GM21737 (cell line): ENCODE results near the gene C5orf24.
"Not testable (repeated sequence)": the region's sequence is repeated elsewhere in the genome, so short reads cannot be mapped to it uniquely, and the experiment has no call there.

Experiments
- ATAC-seq: cut with Tn5 transposase; IDR thresholded peaks from one replicate; pipeline ENCODE4 v1.9.1; 2021; ENCODE audit warnings: mild to moderate bottlenecking, moderate library complexity; ENCODE audit not compliant: unreplicated experiment

The C5orf24 gene

DNA sequence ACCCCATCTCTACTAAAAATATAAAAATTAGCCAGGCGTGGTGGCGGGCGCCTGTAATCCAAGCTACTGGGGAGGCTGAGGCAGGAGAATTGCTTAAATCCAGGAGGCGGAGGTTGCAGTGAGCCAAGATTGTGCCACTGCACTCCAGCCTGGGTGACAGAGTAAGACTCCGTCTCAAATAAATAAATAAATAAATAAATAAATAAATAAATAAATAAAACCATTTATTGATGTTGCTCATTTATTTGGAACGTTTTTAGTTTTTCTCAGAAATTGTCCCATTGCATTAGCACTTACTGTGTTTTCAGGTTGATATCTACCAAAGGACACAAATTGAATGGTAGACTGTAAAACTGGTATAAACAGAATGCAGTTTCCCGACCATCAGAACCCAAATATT, 10.7 kb downstream of the C5orf24 start:
- not testable (repeated sequence) for ATAC-seq

DNA sequence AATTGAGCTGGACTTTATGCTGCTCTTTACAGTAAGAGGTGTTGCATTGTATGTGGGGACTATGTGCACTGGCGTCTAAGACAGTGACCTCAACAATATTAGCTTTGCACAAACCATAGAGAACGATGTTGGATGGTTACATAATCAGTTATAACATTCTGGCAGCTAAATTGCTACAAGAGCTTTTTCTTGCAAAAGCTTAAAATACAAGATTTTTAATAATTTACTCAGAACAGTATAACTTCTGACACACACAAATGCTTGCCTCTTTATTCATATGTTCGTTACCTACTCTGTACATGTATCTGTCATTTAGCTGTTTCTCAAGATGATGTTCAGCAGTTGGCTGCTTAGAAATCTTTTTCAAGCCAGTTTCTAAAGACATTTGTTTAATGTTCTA, 11.6 kb downstream of the C5orf24 start:
- no peak for ATAC-seq

DNA sequence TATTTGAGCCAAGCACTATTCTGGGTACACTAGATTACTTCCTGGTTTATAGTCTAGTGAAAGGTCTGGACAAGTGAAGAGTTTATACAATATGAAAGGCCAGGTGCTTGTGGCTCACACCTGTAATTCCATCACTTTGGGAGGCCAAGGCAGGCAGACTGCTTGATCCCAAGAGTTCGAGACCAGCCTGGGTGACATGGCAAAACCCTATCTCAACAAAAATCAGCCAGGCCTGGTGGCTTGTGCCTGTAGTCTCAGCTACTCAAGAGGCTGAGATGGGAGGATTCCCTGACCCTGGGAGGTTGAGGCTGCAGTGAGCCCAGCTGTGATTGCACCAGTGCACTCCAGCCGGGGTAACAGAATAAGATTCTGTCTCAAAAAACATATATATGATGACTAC, 18.9 kb downstream of the C5orf24 start:
- ATAC-seq: no peak

DNA sequence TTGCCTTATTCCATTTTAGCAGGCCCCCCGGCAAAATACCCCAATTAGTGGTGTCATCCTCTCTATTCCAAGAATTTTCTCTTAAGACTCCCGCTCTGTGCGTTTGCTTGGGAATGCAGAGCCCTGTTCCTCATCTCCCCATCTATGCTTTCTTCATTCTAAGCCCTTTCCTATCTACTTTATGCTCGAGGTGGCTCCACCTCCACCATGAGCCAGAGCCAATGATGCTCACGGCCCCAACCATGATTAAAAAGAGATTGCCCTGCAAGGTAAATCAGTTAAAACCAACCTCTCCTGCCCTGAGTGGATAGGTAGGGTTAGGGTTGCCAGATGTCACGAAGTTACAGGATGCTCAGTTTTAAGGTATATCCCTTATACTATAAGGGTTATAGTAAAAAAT, 27.7 kb downstream of the C5orf24 start:
- no peak for ATAC-seq

DNA sequence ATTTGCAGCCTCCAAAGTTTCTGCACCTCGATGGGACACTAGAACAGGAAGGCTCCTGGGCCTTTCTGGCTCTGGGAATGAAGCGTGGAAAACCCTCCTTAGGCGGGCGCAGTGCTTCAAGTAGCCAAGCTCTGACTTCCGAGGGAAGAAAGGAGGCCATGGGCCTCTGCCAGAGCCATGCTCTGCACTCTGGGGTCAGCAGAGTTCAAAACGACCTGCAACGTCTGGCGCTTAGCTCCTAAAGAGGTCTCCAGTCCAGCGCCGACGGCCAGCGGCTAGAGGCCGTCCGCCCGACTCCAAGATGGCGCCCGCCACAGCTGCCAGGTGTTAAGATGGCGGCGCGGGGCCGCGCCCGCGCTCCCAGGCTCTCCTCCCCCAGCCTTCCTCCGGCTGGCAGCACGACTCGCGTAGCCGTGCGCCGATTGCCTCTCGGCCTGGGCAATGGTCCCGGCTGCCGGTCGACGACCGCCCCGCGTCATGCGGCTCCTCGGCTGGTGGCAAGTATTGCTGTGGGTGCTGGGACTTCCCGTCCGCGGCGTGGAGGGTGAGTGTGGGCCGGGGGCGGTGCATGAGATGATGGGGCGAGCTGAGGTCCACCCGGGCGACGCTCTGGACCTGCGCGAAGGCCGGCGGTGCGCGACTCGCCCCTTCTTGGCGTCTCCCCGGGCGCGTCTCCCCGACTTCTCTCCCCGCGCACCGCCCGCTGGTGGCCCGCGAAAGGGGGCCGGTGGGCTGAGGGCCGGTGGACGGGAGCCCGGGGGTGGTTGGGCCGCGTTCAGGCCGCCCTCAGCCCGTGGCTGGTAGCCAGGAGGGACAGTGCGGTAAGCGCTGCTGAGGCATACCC, 28.4 kb downstream of the C5orf24 start, which contains the start of gene TXNDC15:
Gene TXNDC15, plus strand, starts transcription at position 385 of the 844 bp plus-strand sequence. Its CDS starts 57 bp downstream, at position 442.
- ATAC-seq: peak; percentile 77

DNA sequence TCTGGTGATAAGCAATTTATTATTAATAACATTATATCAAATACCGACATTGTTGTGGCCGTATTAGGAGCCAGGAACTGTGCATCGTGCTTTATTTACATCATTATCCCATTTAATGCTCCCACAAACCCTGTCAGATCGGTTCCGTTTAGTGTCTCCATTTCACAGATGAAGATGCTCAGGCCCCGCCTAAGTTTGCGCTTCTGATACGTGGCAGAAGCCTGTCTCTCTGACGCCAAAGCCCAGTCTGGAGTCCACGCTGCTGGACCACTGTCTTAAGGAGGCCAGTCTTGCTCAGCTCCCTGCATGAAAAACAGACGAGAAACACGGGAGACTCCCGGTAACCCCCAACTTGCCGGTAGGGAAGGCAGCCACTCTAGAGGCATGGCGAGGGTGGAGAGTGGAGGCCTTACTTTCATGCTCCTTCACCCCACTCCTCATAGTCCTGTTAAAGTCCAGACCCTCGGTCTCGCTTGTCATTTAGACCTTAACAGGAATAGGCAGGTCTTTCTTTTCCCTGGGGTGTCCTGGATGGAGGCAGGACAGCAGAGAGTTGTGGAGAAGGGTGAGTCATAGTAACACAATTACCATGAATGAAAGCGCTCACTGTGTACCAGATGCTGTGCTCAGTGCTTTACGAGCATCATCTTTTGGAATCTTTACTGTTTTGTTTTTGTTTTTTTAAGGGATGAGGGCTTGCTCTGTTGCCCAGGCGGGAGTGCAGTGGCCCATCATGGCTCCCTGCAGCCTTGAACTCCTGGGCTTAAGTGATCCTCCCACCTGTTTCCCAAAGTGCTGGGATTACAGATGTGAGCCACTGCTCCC, 29.3 kb downstream of the C5orf24 start:
- ATAC-seq: no peak

DNA sequence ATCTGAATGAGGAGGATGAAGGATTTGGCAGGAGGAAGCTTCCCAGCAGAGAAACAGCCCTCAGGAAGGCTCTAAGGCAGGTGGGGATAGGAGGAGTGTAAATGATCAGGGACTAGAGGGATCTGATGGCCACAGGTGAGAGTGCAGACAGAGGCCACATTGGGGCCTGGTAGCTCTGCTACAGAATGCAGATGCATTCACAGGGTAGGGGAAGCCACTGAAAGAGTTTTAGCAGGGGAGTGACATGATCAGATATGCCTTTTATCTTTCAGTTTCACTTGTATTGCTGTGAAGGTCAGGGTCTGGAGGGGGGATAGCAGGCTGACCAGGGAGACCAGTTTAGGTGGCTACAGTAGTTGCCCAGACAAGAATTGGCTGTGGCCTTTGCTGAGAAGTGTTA, 31.4 kb downstream of the C5orf24 start:
- peak; percentile 40 for ATAC-seq

DNA sequence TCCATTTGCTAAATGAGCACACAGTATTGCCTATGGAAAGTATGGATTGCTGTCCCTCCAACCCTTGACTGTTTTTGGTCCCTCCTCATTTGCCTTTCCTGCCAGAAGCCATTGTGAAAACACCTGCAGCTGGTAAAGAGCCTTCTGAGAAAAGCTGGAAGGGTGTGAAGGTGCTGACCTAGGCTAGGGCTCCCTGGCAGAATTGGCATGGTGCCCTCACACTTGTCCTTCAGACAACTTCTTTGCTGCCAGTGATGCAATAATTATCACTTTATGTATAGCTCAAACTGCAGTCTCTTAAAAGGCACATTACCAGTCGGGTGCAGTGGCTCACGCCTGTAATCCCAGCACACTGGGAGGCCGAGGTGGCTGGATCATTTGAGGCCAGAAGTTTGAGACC, 32.6 kb downstream of the C5orf24 start:
- ATAC-seq: no peak

DNA sequence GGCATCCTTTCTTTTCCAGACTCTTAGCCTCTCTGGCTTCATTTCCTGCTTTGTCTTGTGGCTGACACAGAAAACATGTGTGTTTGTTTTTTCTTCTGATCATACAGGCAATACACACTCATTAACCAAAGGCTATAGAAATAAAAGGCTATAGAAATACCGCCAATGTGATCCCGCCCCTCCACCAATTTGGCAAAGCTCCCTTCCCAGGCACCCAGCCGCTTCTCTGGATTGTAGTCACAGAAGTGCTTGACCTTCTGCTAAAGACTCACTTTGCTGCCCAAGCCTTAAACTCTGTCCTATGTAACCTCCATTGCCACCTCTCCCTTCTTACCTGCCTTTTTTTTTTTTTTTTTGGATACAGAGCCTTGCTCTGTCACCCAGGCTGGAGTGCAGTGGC, 33.7 kb downstream of the C5orf24 start:
- ATAC-seq: no peak

DNA sequence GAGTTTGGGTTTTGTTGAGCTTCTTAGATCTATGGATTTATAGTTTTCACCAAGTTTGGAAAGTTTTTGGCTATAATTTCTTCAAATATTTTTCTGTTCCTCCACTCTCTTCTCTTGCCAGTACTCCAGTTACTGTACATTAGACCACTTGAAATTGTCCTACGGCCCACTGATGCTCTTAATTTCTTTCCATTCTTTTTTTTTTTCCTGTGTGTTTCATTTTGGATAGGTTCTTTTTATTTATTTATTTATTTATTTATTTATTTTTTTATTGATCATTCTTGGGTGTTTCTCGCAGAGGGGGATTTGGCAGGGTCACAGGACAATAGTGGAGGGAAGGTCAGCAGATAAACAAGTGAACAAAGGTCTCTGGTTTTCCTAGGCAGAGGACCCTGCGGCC, 35.2 kb downstream of the C5orf24 start:
- not testable (repeated sequence) for ATAC-seq

DNA sequence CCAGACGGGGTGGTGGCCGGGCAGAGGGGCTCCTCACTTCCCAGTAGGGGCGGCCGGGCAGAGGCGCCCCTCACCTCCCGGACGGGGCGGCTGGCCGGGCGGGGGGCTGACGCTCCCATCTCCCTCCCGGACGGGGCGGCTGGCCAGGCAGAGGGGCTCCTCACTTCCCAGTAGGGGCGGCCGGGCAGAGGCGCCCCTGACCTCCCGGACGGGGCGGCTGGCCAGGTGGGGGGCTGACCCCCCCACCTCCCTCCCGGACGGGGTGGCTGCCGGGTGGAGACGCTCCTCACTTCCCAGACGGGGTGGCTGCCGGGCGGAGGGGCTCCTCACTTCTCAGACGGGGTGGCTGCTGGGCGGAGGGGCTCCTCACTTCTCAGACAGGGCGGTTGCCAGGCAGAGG, 35.9 kb downstream of the C5orf24 start:
- ATAC-seq: not testable (repeated sequence)

DNA sequence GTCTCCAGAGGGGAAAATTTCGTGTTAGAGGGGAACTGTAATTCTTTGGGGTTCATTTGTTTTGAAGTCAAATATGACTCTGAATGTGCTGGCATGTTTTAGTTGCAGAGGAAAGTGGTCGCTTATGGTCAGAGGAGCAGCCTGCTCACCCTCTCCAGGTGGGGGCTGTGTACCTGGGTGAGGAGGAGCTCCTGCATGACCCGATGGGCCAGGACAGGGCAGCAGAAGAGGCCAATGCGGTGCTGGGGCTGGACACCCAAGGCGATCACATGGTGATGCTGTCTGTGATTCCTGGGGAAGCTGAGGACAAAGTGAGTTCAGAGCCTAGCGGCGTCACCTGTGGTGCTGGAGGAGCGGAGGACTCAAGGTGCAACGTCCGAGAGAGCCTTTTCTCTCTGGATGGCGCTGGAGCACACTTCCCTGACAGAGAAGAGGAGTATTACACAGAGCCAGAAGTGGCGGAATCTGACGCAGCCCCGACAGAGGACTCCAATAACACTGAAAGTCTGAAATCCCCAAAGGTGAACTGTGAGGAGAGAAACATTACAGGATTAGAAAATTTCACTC, 41.9 kb downstream of the C5orf24 start:
- no peak for ATAC-seq

DNA sequence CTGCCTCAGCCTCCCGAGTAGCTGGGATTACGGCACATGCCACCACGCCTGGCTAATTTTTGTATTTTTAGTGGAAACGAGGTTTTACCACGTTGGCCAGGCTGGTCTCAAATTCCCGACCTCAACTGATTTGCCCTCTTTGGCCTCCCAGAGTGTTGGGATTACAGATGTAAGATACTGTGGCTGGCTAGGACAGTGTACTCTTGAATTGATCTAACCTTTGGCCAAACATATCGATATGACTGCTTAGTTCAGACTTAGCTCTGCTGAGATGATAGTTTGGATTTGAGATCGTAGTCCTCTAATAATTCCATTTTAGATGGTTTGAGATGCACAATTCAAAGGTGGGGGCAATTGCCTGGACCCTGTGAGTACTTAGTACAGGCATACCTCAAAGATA, 43.6 kb downstream of the C5orf24 start:
- no peak for ATAC-seq

DNA sequence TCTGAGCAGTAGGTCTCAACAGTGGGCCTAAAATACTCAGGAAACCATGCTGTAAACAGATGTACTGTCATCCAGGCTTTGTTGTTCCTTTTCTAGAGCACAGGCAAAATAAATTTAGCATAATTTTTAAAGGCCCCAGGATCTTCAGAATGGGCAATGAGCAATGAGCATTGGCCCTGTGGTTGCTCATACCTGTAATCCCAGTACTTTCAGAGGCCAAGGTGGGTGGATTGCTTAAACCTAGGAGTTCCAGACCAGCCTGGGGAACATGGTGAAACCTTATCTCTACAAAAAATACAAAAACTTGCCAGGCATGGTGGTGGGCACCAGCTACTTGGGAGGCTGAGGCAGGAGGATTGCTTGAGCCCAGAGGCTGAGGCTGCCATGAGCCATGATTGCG, 45.7 kb downstream of the C5orf24 start:
- no peak for ATAC-seq

DNA sequence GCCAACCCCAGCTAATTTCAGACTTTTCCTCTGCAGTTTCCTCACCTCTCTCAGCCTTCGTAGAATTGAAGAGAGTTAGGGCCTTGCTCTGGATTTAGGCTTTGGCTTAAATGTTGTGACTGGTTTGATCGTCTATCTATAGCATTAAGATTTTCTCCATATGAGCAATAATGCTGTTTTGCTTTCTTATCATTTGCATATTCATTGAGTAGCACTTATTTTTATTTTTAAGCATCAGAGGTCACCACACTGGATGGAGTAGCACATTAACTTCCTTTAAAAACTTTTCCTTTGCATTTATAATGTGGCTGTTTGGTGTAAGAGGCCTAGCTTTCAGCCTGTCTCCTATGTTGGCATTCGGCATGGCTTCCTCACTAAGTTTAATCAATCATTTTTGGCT, 46.5 kb downstream of the C5orf24 start:
- ATAC-seq: no peak

DNA sequence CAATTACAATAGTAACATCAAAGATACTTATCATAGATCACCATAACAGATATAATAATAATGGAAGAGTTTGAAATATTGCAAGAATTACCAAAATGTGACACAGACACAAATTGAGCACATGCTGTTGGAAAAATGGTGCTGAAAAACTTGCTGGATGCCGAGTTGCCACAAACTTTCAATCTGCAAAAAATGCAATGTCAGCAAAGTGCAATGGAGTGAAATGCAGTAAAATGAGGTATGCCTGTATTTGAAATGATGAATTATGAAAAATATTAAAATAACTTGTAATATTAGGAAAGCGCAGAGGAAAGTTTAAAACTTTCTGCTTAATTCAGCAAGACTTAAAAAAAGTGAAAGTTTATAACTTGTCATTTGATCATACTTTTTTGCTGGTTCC, 47.2 kb downstream of the C5orf24 start:
- no peak for ATAC-seq

DNA sequence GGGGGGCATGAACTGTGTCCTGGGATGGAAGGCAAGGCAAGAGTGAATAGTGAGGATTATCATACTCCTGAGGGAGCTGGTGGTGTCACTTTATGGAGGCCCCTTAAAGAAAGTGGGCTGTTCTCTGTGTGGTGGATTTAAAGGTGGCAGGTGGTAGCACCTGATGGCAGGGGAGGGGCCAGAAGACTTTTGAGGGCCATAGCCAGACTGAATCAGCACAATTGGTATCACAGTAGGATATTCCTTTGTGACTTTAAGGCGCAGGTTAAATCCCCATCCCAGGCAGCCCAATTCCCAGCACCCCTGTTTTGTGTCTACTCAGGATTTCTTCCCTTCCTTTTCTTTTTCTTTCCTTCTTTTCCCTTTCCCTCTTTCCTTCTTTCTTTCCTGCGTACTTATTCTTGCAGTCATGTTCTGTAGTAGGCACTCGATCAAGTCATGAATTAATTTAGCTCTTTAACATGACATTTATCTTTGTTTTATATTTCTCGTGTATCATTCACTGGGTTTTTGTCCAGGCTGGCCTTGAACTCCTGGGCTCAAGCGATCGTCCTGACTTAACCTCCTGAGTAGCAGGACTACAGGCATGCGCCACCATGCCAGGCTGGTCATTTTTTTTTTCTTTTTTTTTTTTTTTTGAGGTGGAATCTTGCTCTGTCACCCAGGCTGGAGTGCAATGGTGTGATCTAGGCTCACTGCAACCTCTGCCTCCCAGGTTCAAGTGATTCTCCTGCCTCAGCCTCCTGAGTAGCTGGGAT, 48.2 kb downstream of the C5orf24 start:
- ATAC-seq: no peak

DNA sequence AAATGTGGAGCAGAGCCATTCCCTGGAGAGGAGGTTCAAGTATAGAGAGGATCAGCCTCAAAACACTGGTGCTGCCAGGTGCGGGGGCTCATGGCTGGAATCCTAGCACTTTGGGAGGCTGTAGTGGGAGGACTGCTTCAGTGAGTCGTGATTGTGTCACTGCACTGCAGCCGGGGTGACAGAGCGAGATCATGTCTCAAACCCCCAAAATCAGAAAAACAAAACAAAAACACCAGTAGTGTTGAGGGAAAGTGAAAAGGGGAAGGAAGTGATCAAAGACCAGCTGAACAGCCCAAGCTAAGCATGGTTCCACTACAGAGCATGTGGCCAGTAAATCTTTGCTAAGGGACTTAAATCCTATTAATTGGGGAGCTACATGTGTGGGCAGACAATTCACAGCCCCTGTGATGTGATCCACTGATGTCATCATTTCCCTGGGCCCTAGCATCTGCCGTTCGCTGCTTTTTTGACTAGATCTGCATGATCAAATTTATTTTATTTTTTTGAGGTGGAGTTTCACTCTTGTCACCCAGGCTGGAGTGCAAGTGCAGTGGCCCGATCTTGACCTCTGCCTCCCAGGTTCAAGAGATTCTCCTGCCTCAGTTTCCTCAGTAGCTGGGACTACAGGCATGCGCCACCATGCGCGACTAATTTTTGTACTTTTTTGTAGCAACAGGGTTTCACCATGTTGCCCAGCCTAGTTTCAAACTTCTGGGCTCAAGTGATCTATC, 56.5 kb downstream of the C5orf24 start:
- peak; percentile 25 for ATAC-seq

DNA sequence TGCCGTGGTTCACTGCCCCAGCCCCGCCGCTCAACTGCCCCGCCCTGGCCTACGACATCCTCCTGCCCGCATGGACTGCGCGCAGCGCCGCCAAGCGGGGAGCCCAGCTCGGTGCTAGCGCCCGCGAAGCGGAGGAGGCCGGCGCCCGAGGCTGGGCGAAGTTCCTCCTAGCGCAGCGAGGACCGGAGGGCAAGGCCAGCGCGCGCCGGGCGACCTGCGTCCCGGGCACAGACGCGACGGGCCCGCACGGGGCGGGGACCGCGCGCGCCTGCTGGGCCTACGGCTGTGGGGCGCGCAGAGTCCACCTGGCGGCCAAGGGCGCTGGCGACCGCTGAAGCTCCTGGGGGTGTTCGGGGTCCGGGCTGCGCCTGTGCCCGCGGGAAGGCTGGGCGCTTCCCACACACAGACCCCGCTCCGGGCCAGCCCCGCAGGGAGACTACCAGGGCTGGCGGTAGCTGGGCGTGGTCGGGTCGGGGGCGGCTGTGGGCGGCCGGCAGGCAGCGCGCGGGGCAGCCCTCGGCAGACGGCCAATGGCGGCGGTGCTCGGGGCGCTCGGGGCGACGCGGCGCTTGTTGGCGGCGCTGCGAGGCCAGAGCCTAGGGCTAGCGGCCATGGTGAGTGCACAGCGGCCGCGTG, 59.0 kb downstream of the C5orf24 start, which contains the start of gene PCBD2:
Gene PCBD2, plus strand, starts transcription at position 522 of the 636 bp plus-strand sequence. Its CDS starts 9 bp downstream, at position 531.
- ATAC-seq: peak; percentile 80
